HG03521 (cell line): ENCODE data around the gene VAMP8.
"Not testable (repeated sequence)": the region's sequence is repeated elsewhere in the genome, so short reads cannot be mapped to it uniquely, and the experiment has no call there.

Experiments used
- ATAC-seq: cut with Tn5 transposase; IDR thresholded peaks from one replicate; pipeline ENCODE4 v1.9.1; 2021; ENCODE audit warnings: mild to moderate bottlenecking, moderate library complexity; ENCODE audit not compliant: unreplicated experiment

Gene VAMP8

GRCh38 chr2:85615413-85615728 is 38.0 kb downstream of the VAMP8 start:
- ATAC-seq = no peak

DNA sequence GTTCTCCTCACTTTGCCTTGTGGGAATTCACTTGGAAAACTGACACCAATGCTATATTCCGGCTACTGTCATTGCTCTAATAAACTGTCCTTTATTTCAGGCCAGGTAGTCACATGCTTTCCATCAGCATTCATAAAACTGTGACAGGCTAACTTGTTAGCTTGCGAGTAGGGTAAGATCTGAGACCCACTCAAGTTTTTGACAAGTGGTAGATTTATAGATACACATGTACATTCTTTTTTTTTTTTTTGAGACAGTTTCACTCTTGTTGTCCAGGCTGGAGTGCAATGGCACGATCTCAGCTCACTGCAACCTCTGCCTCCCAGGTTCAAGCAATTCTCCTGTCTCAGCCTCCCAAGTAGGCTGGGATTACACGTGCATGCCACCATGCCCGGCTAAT is 40.3 kb downstream of the VAMP8 start:
- not testable (repeated sequence) for ATAC-seq

DNA sequence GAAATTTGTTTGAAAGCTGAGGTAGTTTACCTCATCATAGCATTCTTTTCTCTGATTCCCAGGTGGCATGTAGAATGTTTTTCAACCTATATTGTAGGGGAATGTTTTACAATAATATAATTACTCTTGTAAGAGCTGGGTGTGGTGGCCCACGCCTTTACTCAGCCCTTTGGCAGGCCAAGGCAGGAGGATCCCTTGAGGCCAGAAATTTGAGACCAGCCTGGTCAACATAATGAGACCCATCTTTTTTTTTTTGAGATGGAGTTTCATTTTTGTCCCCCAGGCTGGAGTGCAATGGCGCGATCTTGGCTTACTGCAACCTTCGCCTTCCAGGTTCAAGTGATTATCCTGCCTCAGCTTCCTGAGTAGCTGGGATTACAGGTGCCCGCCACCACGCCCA is 42.2 kb downstream of the VAMP8 start:
- ATAC-seq = no peak

- ATAC-seq = no peak
Observed at GRCh38 chr2:85621338-85621737, 44.0 kb downstream of the VAMP8 start.

DNA sequence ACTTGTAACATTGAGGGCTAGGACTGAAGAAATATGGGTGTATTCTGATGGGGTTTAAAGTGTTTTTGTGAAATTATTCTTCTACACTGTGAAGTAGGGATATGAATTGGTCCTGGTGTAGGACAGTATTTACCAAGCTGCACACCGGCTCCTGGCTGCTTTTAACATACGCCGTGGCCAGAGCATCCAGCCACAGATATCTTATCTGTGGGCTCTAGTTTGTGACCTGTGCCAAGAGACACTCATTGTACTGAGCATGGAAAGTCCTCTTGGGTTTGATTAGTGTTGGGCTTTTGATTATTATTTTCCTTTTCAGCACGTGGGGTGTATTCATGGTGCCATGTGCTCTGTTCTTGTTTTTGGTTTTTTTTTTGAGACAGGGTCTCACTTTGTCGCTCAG is 46.6 kb downstream of the VAMP8 start:
- no peak for ATAC-seq

- ATAC-seq = no peak
Observed at GRCh38 chr2:85628658-85629057, 51.3 kb downstream of the VAMP8 start.

GRCh38 chr2:85631316-85631715 is 53.9 kb downstream of the VAMP8 start:
- no peak for ATAC-seq
